ENCODE measurements around the gene SLC44A3. TPM values are rescaled to one million over a fixed set of nuclear protein-coding genes. Genes with fewer than 3 reads are reported as not detected.

Gene SLC44A3
- total and polyA plus RNA-seq, 2 of the 8 experiments (the other 6 are each of a cell fraction or from before 2014, with no cell fraction given) = 4.2 to 5.0 TPM

DNA sequence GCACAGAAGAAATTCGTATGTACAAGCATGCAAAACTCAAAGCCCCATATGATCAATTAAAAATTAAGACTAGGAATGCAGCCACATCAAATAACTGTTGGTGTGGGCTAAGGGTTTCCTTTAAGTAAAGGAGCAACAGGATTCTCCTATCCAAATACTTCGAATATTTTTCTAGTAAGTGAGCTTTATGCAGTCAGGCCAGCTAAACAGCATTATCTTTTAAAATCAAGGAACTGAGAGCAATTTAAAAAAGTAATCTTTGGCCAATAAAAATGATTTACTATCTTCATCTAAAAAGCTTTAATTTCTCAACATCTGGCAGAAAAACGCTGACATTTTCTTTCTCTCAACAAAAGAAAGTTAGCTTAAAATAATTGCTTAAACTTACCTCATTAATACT, 87.0 kb downstream of the SLC44A3 start:
- Histone ChIP-seq H2AFZ (ENCODE audit: low read length) (no peak overlapping the region), H3K9me3 (ENCODE audit: insufficient read depth in 2 of 2, low read depth in 1 of 2, low read length in 1 of 2) (no peaks in the 10 kb centered on the region), H4K8ac (ENCODE audit: extremely low read depth, insufficient read depth, low read length) (no peak overlapping the region), H3K27me3 (replicated peaks in 1 of 4; ENCODE audit: control insufficient read depth in 3 of 4, extremely low read depth in 1 of 4, insufficient read depth in 3 of 4, low read length in 3 of 4) (no peaks in the 10 kb centered on the region), H3K4me1 (replicated peaks in 1 of 4; ENCODE audit: control insufficient read depth in 3 of 4, insufficient read depth in 4 of 4, low read length in 3 of 4) (peaks cover 6 to 21% (median 13%) of the 10 kb centered on the region in 4 experiments), H2BK120ac (replicated peaks; ENCODE audit: low read depth, low read length) (no peak overlapping the region), H4K20me1 (replicated peaks in 1 of 2; ENCODE audit: control insufficient read depth in 1 of 2, insufficient read depth in 2 of 2, low read length in 2 of 2) (peaks cover 40 to 45% of the 10 kb centered on the region in 2 experiments), H3K36me3 (ENCODE audit: control insufficient read depth in 2 of 4, insufficient read depth in 4 of 4, low read length in 3 of 4) (peaks cover 2 to 24% (median 6%) of the 10 kb centered on the region in 4 experiments; a peak in 6 of 8 replicates), H3K9ac (replicated peaks in 1 of 4; ENCODE audit: extremely low read depth in 1 of 4, low read depth in 3 of 4, low read length in 3 of 4) (no peak overlapping the region), H3K79me1 (ENCODE audit: low read depth, low read length) (peaks cover 13% of the 10 kb centered on the region), H3K4me3 (ENCODE audit: extremely low read depth in 1 of 4, insufficient read depth in 2 of 4, low read depth in 3 of 4, low read length in 4 of 4) (no peak overlapping the region), H3K23me2 (ENCODE audit: low read depth, low read length) (no peaks in the 10 kb centered on the region), H3K79me2 (ENCODE audit: control insufficient read depth in 1 of 2, insufficient read depth in 2 of 2, low read length in 2 of 2) (peaks cover 31 to 94% of the 10 kb centered on the region in 2 experiments), H3K18ac (ENCODE audit: extremely low read depth, low read length) (no peak overlapping the region), H3K56ac (replicated peaks; ENCODE audit: insufficient read length, low read depth, low read length) (no peak overlapping the region), H3K14ac (ENCODE audit: insufficient read length) (no peak overlapping the region), H3K4ac (replicated peaks; ENCODE audit: insufficient read length, low read depth, low read length) (no peak overlapping the region), H2BK15ac (ENCODE audit: low read length) (no peak overlapping the region), H4K5ac (ENCODE audit: insufficient read length, low read depth, low read length) (no peak overlapping the region), H3K4me2 (ENCODE audit: insufficient read depth in 1 of 2, low read depth in 2 of 2, low read length in 2 of 2) (no peak overlapping the region), H2BK20ac (ENCODE audit: low read length) (no peak overlapping the region), H2BK12ac (ENCODE audit: low read depth, low read length) (no peak overlapping the region), H3K23ac (ENCODE audit: insufficient read length) (no peak overlapping the region), H3K27ac (ENCODE audit: low read depth, low read length) (no peak overlapping the region), H2AK5ac (ENCODE audit: low read depth, low read length) (no peak overlapping the region), H4K91ac (replicated peaks; ENCODE audit: insufficient read length, low read length) (no peak overlapping the region), H2BK5ac (ENCODE audit: low read depth, low read length) (no peak overlapping the region)
- POLR2A ChIA-PET (ENCODE audit: partially characterized antibody) = interaction anchor here (1.0 to 2.4 kb wide), 2 partner anchors 12 to 21 kb away, joined by 3 to 7 read pairs; no protein-coding TSS in a partner anchor
- TF ChIP-seq JUND (IDR thresholded peaks at IDR 0.05; ENCODE audit: low read length) = no peak
- no peak for TF ChIP-seq SUZ12 (IDR thresholded peaks at IDR 0.05; ENCODE audit: low read length)
- CTCF ChIA-PET (ENCODE audit: partially characterized antibody) = interaction anchor here (1.2 to 3.3 kb wide), 6 partner anchors 7 to 136 kb away, joined by 3 to 9 read pairs (median 3); no protein-coding TSS in a partner anchor
- no peak for DNase-seq (ENCODE audit: low read depth in 1 of 2, low spot score in 2 of 2)
- no peak for FAIRE-seq
- WGBS, 2 experiments (ENCODE audit: extremely low coverage in 1 of 2, insufficient coverage in 1 of 2, insufficient read length in 1 of 2, insufficient replicate concordance in 2 of 2, low coverage in 1 of 2, low lambda C conversion rate in 2 of 2, missing lambda C conversion rate in 1 of 2) = 84% methylated on average over 3 of the region's 3 CpGs; no CpG with 5 or more reads in 1 of the 2 experiments

Measured in H1 (cell line).